ENCODE results near the gene DUSP22. TPM values are rescaled to one million over a fixed set of nuclear protein-coding genes. Genes with fewer than 3 reads are reported as not detected.
"Not testable (repeated sequence)": the region's sequence is repeated elsewhere in the genome, so short reads cannot be mapped to it uniquely, and the experiment has no call there.

DUSP22 gene
- total RNA-seq, 4 donors from 2014 or later: 34.7 to 75.9 (median 48.5) TPM

- no peaks in the 10 kb centered on the region for H3K27me3 ChIP-seq
- H3K9me3 ChIP-seq: no peaks in the 10 kb centered on the region
- peaks cover 0 to 17% (median 13%) of the 10 kb centered on the region in 4 donors for H3K4me1 ChIP-seq
- H3K27ac ChIP-seq: no peak overlapping the region
- H3K36me3 ChIP-seq: peaks cover 0 to 4% (median 0%) of the 10 kb centered on the region in 3 donors
- H3K4me3 ChIP-seq: no peak overlapping the region
- TF ChIP-seq POLR2A (IDR thresholded peaks at IDR 0.05) (no peak), CTCF (IDR thresholded peaks at IDR 0.05) (no peak)
- DNase-seq: peak in 1 of 3 donors; percentile 48
Measured at GRCh38 chr6:324729-325125, 32.4 kb downstream of the DUSP22 start.

DNA sequence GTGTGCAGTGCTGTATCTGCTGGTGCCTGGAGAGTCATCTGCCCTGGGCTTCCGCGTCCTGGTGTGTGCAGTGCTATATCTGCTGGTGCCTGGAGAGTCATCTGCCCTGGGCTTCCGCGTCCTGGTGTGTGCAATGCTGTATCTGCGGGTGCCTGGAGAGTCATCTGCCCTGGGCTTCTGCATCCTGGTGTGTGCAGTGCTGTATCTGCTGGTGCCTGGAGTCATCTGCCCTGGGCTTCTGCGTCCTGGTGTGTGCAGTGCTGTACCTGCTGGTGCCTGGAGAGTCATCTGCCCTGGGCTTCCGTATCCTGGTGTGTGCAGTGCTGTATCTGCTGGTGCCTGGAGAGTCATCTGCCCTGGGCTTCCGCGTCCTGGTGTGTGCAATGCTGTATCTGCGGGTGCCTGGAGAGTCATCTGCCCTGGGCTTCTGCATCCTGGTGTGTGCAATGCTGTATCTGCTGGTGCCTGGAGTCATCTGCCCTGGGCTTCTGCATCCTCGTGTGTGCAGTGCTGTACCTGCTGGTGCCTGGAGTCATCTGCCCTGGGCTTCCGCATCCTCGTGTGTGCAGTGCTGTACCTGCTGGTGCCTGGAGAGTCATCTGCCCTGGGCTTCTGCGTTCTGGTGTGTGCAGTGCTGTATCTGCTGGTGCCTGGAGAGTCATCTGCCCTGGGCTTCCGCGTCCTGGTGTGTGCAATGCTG is 33.0 kb downstream of the DUSP22 start:
- not testable (repeated sequence) for H3K36me3 ChIP-seq, H3K27me3 ChIP-seq, H3K9me3 ChIP-seq, H3K27ac ChIP-seq, H3K4me3 ChIP-seq
- DNase-seq: peak in 1 of 3 donors; percentile 15
- peaks cover 0 to 12% (median 10%) of the 10 kb centered on the region in 4 donors for H3K4me1 ChIP-seq

DNA sequence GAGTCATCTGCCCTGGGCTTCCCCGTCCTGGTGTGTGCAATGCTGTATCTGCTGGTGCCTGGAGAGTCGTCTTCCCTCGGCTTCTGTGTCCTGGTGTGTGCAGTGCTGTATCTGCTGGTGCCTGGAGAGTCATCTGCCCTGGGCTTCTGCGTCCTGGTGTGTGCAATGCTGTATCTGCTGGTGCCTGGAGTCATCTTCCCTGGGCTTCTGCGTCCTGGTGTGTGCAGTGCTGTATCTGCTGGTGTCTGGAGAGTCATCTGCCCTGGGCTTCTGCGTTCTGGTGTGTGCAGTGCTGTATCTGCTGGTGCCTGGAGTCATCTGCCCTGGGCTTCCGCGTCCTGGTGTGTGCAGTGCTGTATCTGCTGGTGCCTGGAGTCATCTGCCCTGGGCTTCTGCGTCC is 33.8 kb downstream of the DUSP22 start:
- H3K36me3 ChIP-seq, H3K4me3 ChIP-seq, H3K27ac ChIP-seq, H3K27me3 ChIP-seq, H3K9me3 ChIP-seq: not testable (repeated sequence)
- peak in 1 of 3 donors; percentile 14 for DNase-seq
- H3K4me1 ChIP-seq: peaks cover 0 to 12% (median 8%) of the 10 kb centered on the region in 4 donors

- TF ChIP-seq POLR2A (IDR thresholded peaks at IDR 0.05): no peak
- TF ChIP-seq CTCF (IDR thresholded peaks at IDR 0.05): no peak
- H3K4me1 ChIP-seq: peaks cover 0 to 12% (median 8%) of the 10 kb centered on the region in 4 donors
- peak in 1 of 3 donors; percentile 49 for DNase-seq
- no peaks in the 10 kb centered on the region for H3K27me3 ChIP-seq
- no peak overlapping the region for H3K4me3 ChIP-seq
- H3K36me3 ChIP-seq: peaks cover 0 to 4% (median 0%) of the 10 kb centered on the region in 3 donors
- no peaks in the 10 kb centered on the region for H3K9me3 ChIP-seq
- H3K27ac ChIP-seq: peak overlapping the region in 2 of 4 donors; percentile 7 to 59
Measured at GRCh38 chr6:326896-327537, 34.7 kb downstream of the DUSP22 start.

DNA sequence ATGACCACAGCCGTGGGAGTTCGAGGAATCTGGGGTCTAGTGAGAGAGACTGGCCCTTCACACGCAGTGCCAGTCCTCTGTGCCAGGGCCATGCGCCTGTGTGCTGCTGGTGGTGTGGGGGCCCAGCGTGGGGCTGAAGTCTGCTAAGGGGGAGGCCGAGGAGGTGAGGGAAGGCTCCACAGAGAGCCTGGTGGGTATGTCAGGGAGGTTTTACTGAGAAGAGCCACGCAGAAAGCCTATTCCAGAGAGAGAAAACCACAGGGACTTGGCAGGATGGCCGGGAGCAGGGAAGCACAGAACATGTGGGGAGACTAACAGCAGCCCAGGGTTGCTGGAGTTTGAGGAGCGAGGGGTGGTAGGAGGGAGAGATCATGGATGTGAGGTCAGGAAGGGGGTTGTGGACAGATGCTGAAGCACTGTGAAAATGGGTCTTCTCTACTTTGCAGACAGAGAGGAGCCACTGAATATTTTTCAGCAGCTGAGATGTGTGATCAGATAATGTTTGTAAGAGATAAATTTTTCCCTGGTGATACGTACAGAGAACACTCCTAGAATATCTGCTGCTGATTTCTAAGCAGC is 35.3 kb downstream of the DUSP22 start:
- Histone ChIP-seq H3K9me3 (no peaks in the 10 kb centered on the region), H3K4me3 (no peak overlapping the region), H3K27me3 (no peaks in the 10 kb centered on the region), H3K4me1 (peaks cover 0 to 12% (median 8%) of the 10 kb centered on the region in 4 donors), H3K27ac (peak overlapping the region in 3 of 4 donors; percentile 1 to 59 (median 7)), H3K36me3 (peaks cover 0 to 4% (median 0%) of the 10 kb centered on the region in 3 donors)
- DNase-seq: peak in 1 of 3 donors; percentile 44
- TF ChIP-seq POLR2A (IDR thresholded peaks at IDR 0.05): no peak
- no peak for TF ChIP-seq CTCF (IDR thresholded peaks at IDR 0.05)

DNA sequence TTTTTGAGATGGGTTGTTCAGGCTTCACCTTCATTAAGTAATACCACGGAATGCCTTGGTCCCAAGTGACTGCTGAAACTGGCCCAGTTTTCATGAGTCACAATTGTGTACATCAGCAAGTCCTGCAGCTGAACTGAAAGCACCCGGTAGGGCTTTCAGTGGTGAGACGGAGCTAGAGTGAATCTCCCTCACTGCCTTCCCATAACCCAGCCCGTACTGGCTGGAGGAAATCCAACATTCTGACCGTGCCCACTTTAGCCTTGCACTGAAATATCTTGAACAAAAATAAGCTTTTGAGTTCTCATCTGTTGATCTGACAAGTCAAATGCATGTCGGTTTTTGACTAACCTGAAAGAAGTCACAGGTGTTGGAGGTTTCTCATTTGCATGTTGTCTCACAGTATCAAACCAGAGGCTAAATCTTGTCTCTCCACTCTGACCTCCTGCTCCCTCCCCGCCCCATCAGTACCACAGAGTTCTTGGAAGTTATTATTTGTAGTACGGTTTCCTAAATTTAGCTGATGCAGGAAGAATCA is 35.9 kb downstream of the DUSP22 start:
- H3K27ac ChIP-seq: peak overlapping the region in 2 of 4 donors; percentile 1 to 59
- TF ChIP-seq POLR2A (IDR thresholded peaks at IDR 0.05): no peak
- no peak for TF ChIP-seq CTCF (IDR thresholded peaks at IDR 0.05)
- H3K4me1 ChIP-seq: peaks cover 0 to 12% (median 8%) of the 10 kb centered on the region in 4 donors
- H3K27me3 ChIP-seq: no peaks in the 10 kb centered on the region
- H3K9me3 ChIP-seq: no peaks in the 10 kb centered on the region
- H3K36me3 ChIP-seq: peaks cover 0 to 4% (median 0%) of the 10 kb centered on the region in 3 donors
- no peak overlapping the region for H3K4me3 ChIP-seq
- peak; percentile 27 to 76 (median 74) for DNase-seq

All from Peyer's patch (tissue), 4 donors.